Endothelial cell of umbilical vein (primary cell): ENCODE data around the gene PNPLA2. TPM values are rescaled to one million over a fixed set of nuclear protein-coding genes. Genes with fewer than 3 reads are reported as not detected.
A peak's percentile ranks its signal among the peaks of the same experiment; 100 is the strongest.

Experiments
- BruUV-seq: library from RNA; stranded (reverse); fragments of 400-500 nt; replicated peaks from 2 replicates; lab custom pipeline; 2021; lab: Mats Ljungman, UMichigan
- CTCF ChIA-PET: fragments of 300-600, 350-600 bp; sonication (Branson Sonifier 250); formaldehyde crosslinking; loops from one replicate; lab custom pipeline; 2021; ENCODE audit warnings: antibody characterized with exemption, inconsistent platforms; lab: Charles Lee
- POLR2A ChIA-PET: fragments of 300-600, 350-600 bp; sonication (Branson Sonifier 250); formaldehyde crosslinking; loops from one replicate; lab custom pipeline; 2021; ENCODE audit warnings: antibody characterized with exemption, inconsistent platforms; lab: Charles Lee
- DNase-seq: peaks from one replicate; pipeline ENCODE4 v3.0.0-alpha.2; 2011; ENCODE audit warnings: low read depth, low spot score
- FAIRE-seq: peaks from 2 replicates; lab custom pipeline; 2011; peaks lifted over from hg19 to GRCh38; lab: Jason Lieb, UNC
- H2AFZ ChIP-seq: 2 replicates; pipeline ENCODE4 v1.6.0; 2012; ENCODE audit warnings: low read depth, low read length, control low read depth, inconsistent platforms
- H3K27ac ChIP-seq: 2 replicates; pipeline ENCODE4 v1.5.1; 2011; ENCODE audit warnings: low read depth, mild to moderate bottlenecking, control low read depth, low read length, moderate library complexity; ENCODE audit not compliant: insufficient read depth
- H3K27me3 ChIP-seq, 2 experiments: 2 replicates each; pipeline versions ENCODE4 v1.6.0 to v1.6.1; 2011; ENCODE audit warnings: low read length in 2 of 2, mixed read lengths in 1 of 2; ENCODE audit not compliant: control insufficient read depth in 2 of 2, insufficient read depth in 2 of 2
- H3K36me3 ChIP-seq, 2 experiments: 2 replicates in 1 of 2; 3 replicates in 1 of 2; pipeline ENCODE4 v1.5.1; 2011; ENCODE audit warnings: low read length in 2 of 2, mild to moderate bottlenecking in 1 of 2, moderate library complexity in 1 of 2; ENCODE audit not compliant: control insufficient read depth in 2 of 2, insufficient read depth in 2 of 2; ENCODE audit errors: extremely low read depth in 1 of 2
- H3K4me1 ChIP-seq: 3 replicates; pipeline ENCODE4 v1.5.1; 2011; ENCODE audit warnings: mild to moderate bottlenecking, low read length; ENCODE audit not compliant: control insufficient read depth, insufficient read depth; ENCODE audit errors: extremely low read depth
- H3K4me2 ChIP-seq: 2 replicates; pipeline ENCODE4 v1.6.1; 2011; ENCODE audit warnings: low read length, control low read depth, mixed read lengths; ENCODE audit not compliant: insufficient read depth
- H3K4me3 ChIP-seq, 3 experiments: fragments of 200-600 bp in 1 of 3; sonication (generic), shearing (Covaris generic) in 1 of 3; replicated peaks in 1 of 3; 2 replicates each; pipeline ENCODE4 v1.5.1; 2011 to 2016; ENCODE audit warnings: control low read depth in 3 of 3, low read length in 3 of 3, mild to moderate bottlenecking in 2 of 3, inconsistent platforms in 1 of 3, low read depth in 1 of 3, moderate library complexity in 1 of 3; ENCODE audit not compliant: insufficient read depth in 1 of 3
- H3K79me2 ChIP-seq: 2 replicates; pipeline ENCODE4 v1.6.0; 2012; ENCODE audit warnings: low read length, inconsistent platforms; ENCODE audit not compliant: control insufficient read depth, insufficient read depth
- H3K9ac ChIP-seq: replicated peaks from 2 replicates; pipeline ENCODE3; 2011; ENCODE audit warnings: low read length, control low read depth; ENCODE audit not compliant: insufficient read depth; ENCODE audit errors: extremely low read depth
- H3K9me1 ChIP-seq: replicated peaks from 3 replicates; pipeline ENCODE4 v1.6.0; 2011; ENCODE audit warnings: mild to moderate bottlenecking, low read length; ENCODE audit not compliant: control insufficient read depth, insufficient read depth; ENCODE audit errors: extremely low read depth
- H3K9me3 ChIP-seq: replicated peaks from 2 replicates; pipeline ENCODE4 v1.5.1; 2012; ENCODE audit warnings: low read length, inconsistent platforms; ENCODE audit not compliant: control insufficient read depth, insufficient read depth
- H4K20me1 ChIP-seq: replicated peaks from 2 replicates; pipeline ENCODE3; 2011; ENCODE audit warnings: mild to moderate bottlenecking, low read length; ENCODE audit not compliant: control insufficient read depth, insufficient read depth; ENCODE audit errors: extremely low read depth
- EZH2 ChIP-seq: IDR thresholded peaks from 2 replicates; pipeline ENCODE4 v1.6.1; 2012; ENCODE audit warnings: borderline replicate concordance, low read depth, mild to moderate bottlenecking, moderate library complexity, low read length, inconsistent platforms; ENCODE audit not compliant: severe bottlenecking
- FOS ChIP-seq: IDR thresholded peaks from 2 replicates; pipeline ENCODE4 v1.6.1; 2011; ENCODE audit warnings: mild to moderate bottlenecking, low read length, moderate library complexity, borderline replicate concordance; ENCODE audit not compliant: insufficient read depth
- GATA2 ChIP-seq: IDR thresholded peaks from 2 replicates; pipeline ENCODE4 v1.7.0; 2011; ENCODE audit warnings: low read depth, mild to moderate bottlenecking, moderate library complexity, mixed read lengths, low read length; ENCODE audit not compliant: insufficient read length, insufficient read depth
- JUN ChIP-seq: IDR thresholded peaks from 2 replicates; pipeline ENCODE4 v1.6.1; 2011; ENCODE audit warnings: borderline replicate concordance, low read depth; ENCODE audit not compliant: insufficient read length, insufficient read depth
- MYC ChIP-seq: IDR thresholded peaks from one replicate; pipeline ENCODE4 v1.6.1; 2011; ENCODE audit warnings: mild to moderate bottlenecking, low read depth, low read length
- POLR2A ChIP-seq: IDR thresholded peaks from 2 replicates; pipeline ENCODE4 v1.6.1; 2012; ENCODE audit warnings: low read depth, mild to moderate bottlenecking, control low read depth, low read length
- POLR2AphosphoS5 ChIP-seq: IDR thresholded peaks from 2 replicates; pipeline ENCODE4 v1.6.1; 2012; ENCODE audit warnings: low read depth, mild to moderate bottlenecking, control low read depth, low read length, moderate library complexity; ENCODE audit not compliant: insufficient read depth
- dilution Hi-C: fragments of 300-500 bp; cut with MboI; formaldehyde crosslinking; loops from one replicate; pipeline ENCODE4 v1.15.0; 2019; ENCODE audit warnings: low sequenced_read_pairs; ENCODE audit not compliant: extremely low pct_ligation_motif_present
- intact Hi-C: fragments of 100-400 bp; cut with micrococcal nuclease; formaldehyde crosslinking; loops from one replicate; pipeline ENCODE4 v1.10.0; 2022
- polyA plus RNA-seq, 4 experiments: library from polyadenylated mRNA; depleted of rRNA in 3 of 4; stranded (reverse) in 3 of 4; unstranded in 1 of 4; fragments of >200 nt; gene quantifications; 2 replicates each; pipeline versions ENCODE4 v1.2.1 to v1.2.3, GENCODE V29; 2011 to 2012; ENCODE audit warnings: missing spikeins in 1 of 4
- total RNA-seq: library from RNA; stranded (reverse); gene quantifications from 2 replicates; pipeline ENCODE4 v1.2.3, GENCODE V29; 2021
- TF ChIP-seq, protein P1 (sequence below), 2 donors: IDR thresholded peaks; 1 replicate in 1 of 2; 2 replicates in 1 of 2; pipeline ENCODE4 v1.5.1; 2011; ENCODE audit warnings: low read length in 2 of 2, mild to moderate bottlenecking in 2 of 2, moderate library complexity in 2 of 2, control low read depth in 1 of 2, inconsistent platforms in 1 of 2, low read depth in 1 of 2; ENCODE audit not compliant: insufficient read depth in 1 of 2; ENCODE audit errors: extremely low read depth in 1 of 2
- TF ChIP-seq, protein P2 (sequence below): IDR thresholded peaks from 2 replicates; pipeline ENCODE4 v1.6.1; 2011; ENCODE audit not compliant: insufficient read depth, insufficient read length

Gene PNPLA2
- total and polyA plus RNA-seq, 2 donors (not counting 3 experiments of a cell fraction or from before 2014, with no cell fraction given), result 73.1 to 75.6 TPM

DNA sequence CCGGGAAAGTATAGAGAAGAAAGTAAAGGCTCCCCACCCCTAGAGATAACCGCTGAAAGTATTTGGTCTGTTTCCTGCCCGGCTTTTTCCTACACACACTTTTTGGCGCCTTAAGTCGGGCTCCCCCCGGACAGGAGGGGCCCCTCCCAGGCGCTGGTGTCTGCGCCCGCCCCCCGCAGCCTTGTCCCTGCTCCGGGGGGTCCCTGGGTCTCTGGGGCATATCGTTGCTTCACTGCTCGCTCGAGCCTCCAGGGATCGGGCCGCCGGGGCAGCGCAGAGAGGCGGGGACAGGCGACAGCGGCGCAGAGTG lies 8.1 kb downstream of the PNPLA2 start:
- no peak overlapping the region for H3K9ac ChIP-seq
- dilution Hi-C loops, result no loop called here
- H3K27ac ChIP-seq, result no peak overlapping the region
- no peaks in the 10 kb centered on the region for H3K9me3 ChIP-seq
- peak overlapping the region; percentile 2 to 23 (median 19) for H3K4me3 ChIP-seq
- no peaks in the 10 kb centered on the region for H3K9me1 ChIP-seq
- H3K27me3 ChIP-seq, result no peaks in the 10 kb centered on the region
- H4K20me1 ChIP-seq, result no peaks in the 10 kb centered on the region
- FAIRE-seq (no peak), DNase-seq (no peak)
- POLR2A ChIA-PET, result no interaction called here
- no TSS peak for BruUV-seq
- peak overlapping the region; percentile 37 for H3K4me2 ChIP-seq
- intact Hi-C loops, result no loop called here
- CTCF ChIA-PET, result no interaction called here
- H3K4me1 ChIP-seq, result peaks cover 34% of the 10 kb centered on the region
- TF ChIP-seq POLR2A, result no peak
- TF ChIP-seq, protein P1, sequence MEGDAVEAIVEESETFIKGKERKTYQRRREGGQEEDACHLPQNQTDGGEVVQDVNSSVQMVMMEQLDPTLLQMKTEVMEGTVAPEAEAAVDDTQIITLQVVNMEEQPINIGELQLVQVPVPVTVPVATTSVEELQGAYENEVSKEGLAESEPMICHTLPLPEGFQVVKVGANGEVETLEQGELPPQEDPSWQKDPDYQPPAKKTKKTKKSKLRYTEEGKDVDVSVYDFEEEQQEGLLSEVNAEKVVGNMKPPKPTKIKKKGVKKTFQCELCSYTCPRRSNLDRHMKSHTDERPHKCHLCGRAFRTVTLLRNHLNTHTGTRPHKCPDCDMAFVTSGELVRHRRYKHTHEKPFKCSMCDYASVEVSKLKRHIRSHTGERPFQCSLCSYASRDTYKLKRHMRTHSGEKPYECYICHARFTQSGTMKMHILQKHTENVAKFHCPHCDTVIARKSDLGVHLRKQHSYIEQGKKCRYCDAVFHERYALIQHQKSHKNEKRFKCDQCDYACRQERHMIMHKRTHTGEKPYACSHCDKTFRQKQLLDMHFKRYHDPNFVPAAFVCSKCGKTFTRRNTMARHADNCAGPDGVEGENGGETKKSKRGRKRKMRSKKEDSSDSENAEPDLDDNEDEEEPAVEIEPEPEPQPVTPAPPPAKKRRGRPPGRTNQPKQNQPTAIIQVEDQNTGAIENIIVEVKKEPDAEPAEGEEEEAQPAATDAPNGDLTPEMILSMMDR (IDR thresholded peaks at IDR 0.05; ENCODE audit: extremely low read depth in 1 of 2, insufficient read depth in 1 of 2, low read depth in 1 of 2, low read length in 2 of 2), result no peak
- no peak for TF ChIP-seq JUN
- TF ChIP-seq POLR2AphosphoS5, result no peak
- no peak for TF ChIP-seq EZH2
- no peak for TF ChIP-seq FOS
- TF ChIP-seq, protein P2, sequence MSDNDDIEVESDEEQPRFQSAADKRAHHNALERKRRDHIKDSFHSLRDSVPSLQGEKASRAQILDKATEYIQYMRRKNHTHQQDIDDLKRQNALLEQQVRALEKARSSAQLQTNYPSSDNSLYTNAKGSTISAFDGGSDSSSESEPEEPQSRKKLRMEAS, result no peak
- no peak for TF ChIP-seq MYC
- no peak for TF ChIP-seq GATA2
- peak overlapping the region; percentile 52 for H2AFZ ChIP-seq
- peaks cover 4% of the 10 kb centered on the region for H3K79me2 ChIP-seq
- peaks cover 4 to 13% of the 10 kb centered on the region in 2 experiments for H3K36me3 ChIP-seq
